Activated B cell treated with CpG ODN at 0.5 μM for 24 hours (primary cell): ENCODE results near the gene MACROD2. TPM values are rescaled to one million over a fixed set of nuclear protein-coding genes. Genes with fewer than 3 reads are reported as not detected.

Experiments
- ATAC-seq: fragments of 200-7000 bp; cut with Tn5 transposase; one replicate; pipeline ENCODE4 v1.10.0; 2021; ENCODE audit warnings: low read depth, mild to moderate bottlenecking, moderate library complexity
- CTCF ChIA-PET: fragments of 350-600 bp; sonication (Branson Sonifier 250); formaldehyde crosslinking; loops from one replicate; lab custom pipeline; 2021; ENCODE audit warnings: antibody characterized with exemption; lab: Charles Lee
- POLR2A ChIA-PET: fragments of 350-600 bp; sonication (Branson Sonifier 250); formaldehyde crosslinking; loops from one replicate; lab custom pipeline; 2021; ENCODE audit warnings: antibody characterized with exemption; lab: Charles Lee
- DNase-seq: peaks from one replicate; pipeline ENCODE4 v3.0.0; 2022
- H3K27ac Mint-ChIP-seq: one replicate; pipeline ENCODE4 v1.8.0; 2020; ENCODE audit warnings: mixed read lengths
- H3K27me3 Mint-ChIP-seq: one replicate; pipeline ENCODE4 v1.8.0; 2021; ENCODE audit warnings: mixed read lengths
- H3K36me3 Mint-ChIP-seq: one replicate; pipeline ENCODE4 v1.8.0; 2021; ENCODE audit warnings: low read depth, mixed read lengths
- H3K4me1 Mint-ChIP-seq: one replicate; pipeline ENCODE4 v1.8.0; 2021; ENCODE audit warnings: mixed read lengths
- H3K4me3 Mint-ChIP-seq: one replicate; pipeline ENCODE4 v1.8.0; 2020; ENCODE audit warnings: mild to moderate bottlenecking, mixed read lengths
- H3K9me3 Mint-ChIP-seq: one replicate; pipeline ENCODE4 v1.8.0; 2020; ENCODE audit warnings: mixed read lengths
- CTCF ChIP-seq: fragments of 200-600 bp; IDR thresholded peaks from one replicate; pipeline ENCODE4 v1.8.0; 2022; ENCODE audit warnings: antibody characterized with exemption, mild to moderate bottlenecking
- intact Hi-C: fragments of 100-400 bp; cut with micrococcal nuclease; formaldehyde crosslinking; loops from one replicate; pipeline ENCODE4 v1.15.1; 2024
- total RNA-seq: library from RNA; stranded (reverse); gene quantifications from 2 replicates; pipeline ENCODE4 v1.2.3, GENCODE V29; 2022

MACROD2 gene
- total RNA-seq, 1 donor from 2014 or later, result 55.1 TPM

DNA sequence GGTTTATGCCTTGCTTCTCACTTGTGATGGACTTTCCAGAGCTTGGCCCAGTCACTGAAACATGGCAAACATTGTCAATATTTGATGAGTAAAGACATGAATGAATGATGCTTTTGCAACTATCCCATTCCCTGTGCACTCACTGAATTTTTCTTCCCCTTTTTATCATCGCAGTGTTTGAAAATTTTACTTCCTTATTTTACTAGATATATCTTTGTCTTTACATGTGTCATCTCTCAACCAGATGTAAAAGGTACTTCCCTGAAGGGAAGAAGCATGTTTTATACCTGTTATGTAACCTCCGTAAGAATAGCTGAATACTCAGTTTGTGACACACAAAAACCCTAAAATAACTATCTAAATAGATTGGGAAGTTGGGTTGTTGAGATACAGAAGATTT, 886.8 kb downstream of the MACROD2 start:
- Mint-ChIP-seq H3K4me3 (no peak overlapping the region), H3K36me3 (no peaks in the 10 kb centered on the region), H3K27ac (no peak overlapping the region), H3K4me1 (peaks cover 5% of the 10 kb centered on the region), H3K27me3 (peaks cover 4% of the 10 kb centered on the region), H3K9me3 (no peaks in the 10 kb centered on the region)
- DNase-seq (no peak), ATAC-seq (no peak)
- POLR2A ChIA-PET, result no interaction called here
- intact Hi-C loops, result no loop called here
- TF ChIP-seq CTCF, result no peak
- CTCF ChIA-PET, result no interaction called here

- CTCF ChIA-PET, result no interaction called here
- H3K4me1 Mint-ChIP-seq, result peaks cover 5% of the 10 kb centered on the region
Measured at GRCh38 chr20:14882846-14883245, 887.5 kb downstream of the MACROD2 start.

GRCh38 chr20:14883324-14883723, 888.0 kb downstream of the MACROD2 start:
- ATAC-seq, result no peak
- DNase-seq, result no peak
- ChIA-PET POLR2A (no interaction called here), CTCF (no interaction called here)
- Mint-ChIP-seq H3K4me3 (no peak overlapping the region), H3K4me1 (peaks cover 5% of the 10 kb centered on the region), H3K27ac (no peak overlapping the region), H3K36me3 (no peaks in the 10 kb centered on the region), H3K27me3 (peaks cover 2% of the 10 kb centered on the region), H3K9me3 (no peaks in the 10 kb centered on the region)
- TF ChIP-seq CTCF, result no peak
- intact Hi-C loops, result no loop called here

More at GRCh38 chr20:14882846-14883245, 887.5 kb downstream of the MACROD2 start:
- Mint-ChIP-seq H3K36me3 (no peaks in the 10 kb centered on the region), H3K27ac (no peak overlapping the region), H3K4me3 (no peak overlapping the region), H3K9me3 (no peaks in the 10 kb centered on the region), H3K27me3 (peaks cover 2% of the 10 kb centered on the region)
- intact Hi-C loops, result no loop called here
- ATAC-seq, result no peak
- POLR2A ChIA-PET, result no interaction called here
- TF ChIP-seq CTCF, result no peak
- DNase-seq, result no peak

GRCh38 chr20:14885661-14886060, 890.3 kb downstream of the MACROD2 start:
- DNase-seq, result no peak
- no peaks in the 10 kb centered on the region for H3K36me3 Mint-ChIP-seq
- no peak for ATAC-seq
- ChIA-PET CTCF (no interaction called here), POLR2A (no interaction called here)
- H3K4me1 Mint-ChIP-seq, result peaks cover 5% of the 10 kb centered on the region
- TF ChIP-seq CTCF, result no peak
- H3K27me3 Mint-ChIP-seq, result no peaks in the 10 kb centered on the region
- no peak overlapping the region for H3K27ac Mint-ChIP-seq
- no peaks in the 10 kb centered on the region for H3K9me3 Mint-ChIP-seq
- intact Hi-C loops, result no loop called here
- H3K4me3 Mint-ChIP-seq, result no peak overlapping the region

DNA sequence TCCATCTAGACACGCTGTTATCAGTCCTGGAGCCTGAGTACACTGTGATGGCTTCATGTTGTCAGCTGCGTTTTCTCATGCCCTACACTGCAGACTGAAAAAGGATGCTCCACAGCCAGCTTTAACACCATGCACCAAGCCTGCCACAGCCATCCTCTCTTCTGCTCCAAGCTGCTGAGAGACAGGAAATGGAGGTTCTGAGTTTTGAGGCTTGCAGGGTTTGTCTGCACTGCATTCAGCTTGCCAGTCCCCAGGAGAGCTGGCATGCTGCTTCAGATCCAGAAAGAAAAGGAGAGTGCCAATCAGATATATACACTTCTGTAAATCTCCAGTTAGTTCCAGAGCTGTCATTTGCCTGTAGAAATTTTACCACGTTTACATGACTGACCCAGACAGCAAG, 892.8 kb downstream of the MACROD2 start:
- no peak overlapping the region for H3K4me3 Mint-ChIP-seq
- H3K27ac Mint-ChIP-seq, result no peak overlapping the region
- intact Hi-C loops, result no loop called here
- POLR2A ChIA-PET, result no interaction called here
- TF ChIP-seq CTCF, result no peak
- no peaks in the 10 kb centered on the region for H3K9me3 Mint-ChIP-seq
- H3K4me1 Mint-ChIP-seq, result no peaks in the 10 kb centered on the region
- CTCF ChIA-PET, result no interaction called here
- H3K36me3 Mint-ChIP-seq, result no peaks in the 10 kb centered on the region
- no peak for ATAC-seq
- no peak for DNase-seq
- no peaks in the 10 kb centered on the region for H3K27me3 Mint-ChIP-seq
